ENCODE results near the gene UBASH3B. TPM values are rescaled to one million over a fixed set of nuclear protein-coding genes. Genes with fewer than 3 reads are reported as not detected.

UBASH3B gene
- total RNA-seq, 4 donors from 2014 or later, result 4.2 to 41.2 (median 24.4) TPM

DNA sequence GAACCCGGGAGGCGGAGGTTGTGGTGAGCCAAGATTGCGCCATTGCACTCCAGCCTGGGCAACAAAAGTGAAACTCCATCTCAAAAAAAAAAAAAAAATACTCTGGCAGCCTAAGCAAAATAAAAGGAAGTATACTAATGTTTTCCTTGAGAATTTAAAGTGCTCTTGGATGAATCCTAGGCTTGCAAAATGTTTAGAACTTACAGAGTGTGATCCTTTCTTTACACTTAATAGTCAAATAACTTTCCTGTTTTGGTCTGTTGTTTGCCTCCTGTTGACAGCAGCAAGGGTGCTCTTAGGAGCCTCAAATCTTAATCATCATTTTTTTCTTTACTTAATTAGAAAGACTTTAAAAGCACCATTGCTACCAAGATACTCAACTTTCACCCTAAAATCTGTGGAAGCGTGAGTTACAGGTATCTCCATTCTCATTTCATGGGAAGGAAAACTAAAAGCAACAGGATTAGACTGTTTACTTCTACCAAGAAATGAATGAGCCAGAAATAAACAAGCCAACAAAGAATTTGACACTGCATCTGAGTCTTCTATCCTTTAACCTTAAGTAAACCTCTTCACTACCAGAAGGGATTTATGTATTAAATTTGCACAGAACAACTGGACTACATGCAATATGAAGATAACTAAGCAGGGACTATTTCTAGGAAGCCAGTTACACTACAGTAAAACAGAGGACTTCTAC is 144.0 kb downstream of the UBASH3B start:
- Histone ChIP-seq H3K36me3 (peaks cover 4% of the 10 kb centered on the region), H3K27ac (no peak overlapping the region), H3K4me3 (no peak overlapping the region), H3K4me1 (peaks cover 21% of the 10 kb centered on the region), H3K9me3 (no peaks in the 10 kb centered on the region), H3K27me3 (no peaks in the 10 kb centered on the region)
- TF ChIP-seq POLR2A (IDR thresholded peaks at IDR 0.05) (no peak), EP300 (IDR thresholded peaks at IDR 0.05) (no peak), POLR2AphosphoS5 (IDR thresholded peaks at IDR 0.05) (no peak)
- TF ChIP-seq, protein P1, sequence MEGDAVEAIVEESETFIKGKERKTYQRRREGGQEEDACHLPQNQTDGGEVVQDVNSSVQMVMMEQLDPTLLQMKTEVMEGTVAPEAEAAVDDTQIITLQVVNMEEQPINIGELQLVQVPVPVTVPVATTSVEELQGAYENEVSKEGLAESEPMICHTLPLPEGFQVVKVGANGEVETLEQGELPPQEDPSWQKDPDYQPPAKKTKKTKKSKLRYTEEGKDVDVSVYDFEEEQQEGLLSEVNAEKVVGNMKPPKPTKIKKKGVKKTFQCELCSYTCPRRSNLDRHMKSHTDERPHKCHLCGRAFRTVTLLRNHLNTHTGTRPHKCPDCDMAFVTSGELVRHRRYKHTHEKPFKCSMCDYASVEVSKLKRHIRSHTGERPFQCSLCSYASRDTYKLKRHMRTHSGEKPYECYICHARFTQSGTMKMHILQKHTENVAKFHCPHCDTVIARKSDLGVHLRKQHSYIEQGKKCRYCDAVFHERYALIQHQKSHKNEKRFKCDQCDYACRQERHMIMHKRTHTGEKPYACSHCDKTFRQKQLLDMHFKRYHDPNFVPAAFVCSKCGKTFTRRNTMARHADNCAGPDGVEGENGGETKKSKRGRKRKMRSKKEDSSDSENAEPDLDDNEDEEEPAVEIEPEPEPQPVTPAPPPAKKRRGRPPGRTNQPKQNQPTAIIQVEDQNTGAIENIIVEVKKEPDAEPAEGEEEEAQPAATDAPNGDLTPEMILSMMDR (IDR thresholded peaks at IDR 0.05), result no peak
- WGBS, result 73% methylated on average over 4 of the region's 4 CpGs
- DNase-seq (ENCODE audit: low spot score in 2 of 2), result no peak

DNA sequence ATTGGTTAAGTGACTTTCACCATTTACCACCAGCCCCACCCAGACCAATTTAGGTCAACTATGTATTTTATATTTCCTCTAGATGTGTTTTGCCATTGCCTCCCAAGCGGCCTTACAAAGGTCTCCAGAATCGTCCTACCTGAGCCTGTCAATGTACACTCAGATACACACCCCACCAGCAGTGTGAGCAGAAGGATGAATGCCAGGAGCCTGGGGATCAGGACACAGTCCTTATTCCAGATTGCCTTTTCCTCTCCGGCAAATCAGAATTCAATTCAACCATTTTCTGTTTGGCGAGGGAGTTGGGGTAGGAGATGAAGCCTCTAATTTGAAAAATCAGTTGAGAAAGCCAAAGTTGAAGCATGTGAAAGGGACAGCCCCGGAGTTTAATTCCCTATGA is 147.4 kb downstream of the UBASH3B start:
- 78% methylated on average over 5 of the region's 5 CpGs for WGBS
- H3K4me3 ChIP-seq, result no peak overlapping the region
- no peaks in the 10 kb centered on the region for H3K9me3 ChIP-seq
- DNase-seq (ENCODE audit: low spot score in 2 of 2), result no peak
- H3K27ac ChIP-seq, result no peak overlapping the region
- H3K36me3 ChIP-seq, result no peaks in the 10 kb centered on the region
- TF ChIP-seq POLR2AphosphoS5 (IDR thresholded peaks at IDR 0.05) (no peak), EP300 (IDR thresholded peaks at IDR 0.05) (no peak), POLR2A (IDR thresholded peaks at IDR 0.05) (no peak)
- TF ChIP-seq, protein P1 (IDR thresholded peaks at IDR 0.05), result no peak
- peaks cover 24% of the 10 kb centered on the region for H3K4me1 ChIP-seq
- no peaks in the 10 kb centered on the region for H3K27me3 ChIP-seq

DNA sequence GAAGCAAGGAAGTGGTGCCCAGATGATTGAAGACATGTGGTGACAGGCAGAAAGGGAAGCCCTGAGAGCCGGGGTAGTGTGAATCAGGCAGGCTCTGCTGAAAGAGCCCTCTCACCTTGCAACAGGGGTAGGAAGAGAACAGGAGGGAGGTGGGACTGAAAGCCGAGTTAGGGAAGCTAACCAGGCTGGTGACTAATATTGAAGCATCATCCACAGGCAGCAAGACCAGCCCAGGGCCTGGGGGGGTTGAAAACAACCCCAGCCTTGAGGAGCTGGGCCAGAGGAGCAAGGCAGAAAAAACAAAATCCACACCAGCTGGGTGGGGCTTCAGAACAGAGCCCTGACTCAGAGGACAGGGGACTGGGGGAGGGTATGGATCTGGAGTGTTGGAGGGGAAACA is 147.8 kb downstream of the UBASH3B start:
- 35% methylated on average over 2 of the region's 2 CpGs for WGBS
- H3K4me3 ChIP-seq, result no peak overlapping the region
- peak overlapping the region; percentile 41 for H3K27ac ChIP-seq
- no peaks in the 10 kb centered on the region for H3K27me3 ChIP-seq
- no peaks in the 10 kb centered on the region for H3K36me3 ChIP-seq
- peaks cover 27% of the 10 kb centered on the region for H3K4me1 ChIP-seq
- no peak for DNase-seq (ENCODE audit: low spot score in 2 of 2)
- TF ChIP-seq POLR2A (IDR thresholded peaks at IDR 0.05) (no peak), EP300 (IDR thresholded peaks at IDR 0.05) (no peak), POLR2AphosphoS5 (IDR thresholded peaks at IDR 0.05) (no peak)
- TF ChIP-seq, protein P1 (IDR thresholded peaks at IDR 0.05), result no peak
- no peaks in the 10 kb centered on the region for H3K9me3 ChIP-seq

DNA sequence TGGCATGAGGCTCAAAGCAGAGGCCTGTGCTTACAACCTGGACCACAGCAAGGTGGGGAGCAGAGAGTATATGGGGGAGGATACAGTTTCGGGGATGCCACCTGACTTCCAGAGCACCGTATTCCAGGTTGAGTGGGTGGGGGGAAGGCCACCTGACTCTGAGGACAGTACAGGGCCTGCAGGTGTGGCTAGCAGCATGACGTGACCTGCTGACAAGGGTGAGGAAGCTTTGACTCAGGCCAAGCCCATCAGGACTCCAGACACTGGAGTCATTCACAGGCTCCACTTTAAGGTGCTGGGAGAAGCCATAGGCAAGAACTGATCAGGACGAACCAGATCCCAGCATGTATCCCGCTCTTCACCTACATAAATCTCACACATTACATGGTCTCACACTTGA is 148.2 kb downstream of the UBASH3B start:
- TF ChIP-seq, protein P1 (IDR thresholded peaks at IDR 0.05), result no peak
- TF ChIP-seq POLR2A (IDR thresholded peaks at IDR 0.05) (no peak), POLR2AphosphoS5 (IDR thresholded peaks at IDR 0.05) (no peak), EP300 (IDR thresholded peaks at IDR 0.05) (no peak)
- 82% methylated on average over 5 of the region's 5 CpGs for WGBS
- Histone ChIP-seq H3K4me3 (no peak overlapping the region), H3K4me1 (peaks cover 31% of the 10 kb centered on the region), H3K27me3 (no peaks in the 10 kb centered on the region), H3K36me3 (no peaks in the 10 kb centered on the region), H3K27ac (peak overlapping the region; percentile 41), H3K9me3 (no peaks in the 10 kb centered on the region)
- no peak for DNase-seq (ENCODE audit: low spot score in 2 of 2)

- Histone ChIP-seq H3K27ac (peak overlapping the region; percentile 41), H3K27me3 (no peaks in the 10 kb centered on the region), H3K9me3 (no peaks in the 10 kb centered on the region), H3K4me3 (no peak overlapping the region), H3K4me1 (peaks cover 32% of the 10 kb centered on the region), H3K36me3 (no peaks in the 10 kb centered on the region)
- no peak for TF ChIP-seq EP300 (IDR thresholded peaks at IDR 0.05)
- TF ChIP-seq POLR2AphosphoS5 (IDR thresholded peaks at IDR 0.05), result no peak
- TF ChIP-seq, protein P1 (IDR thresholded peaks at IDR 0.05), result no peak
- no peak for TF ChIP-seq POLR2A (IDR thresholded peaks at IDR 0.05)
- WGBS, result 71% methylated on average over 3 of the region's 4 CpGs
- no peak for DNase-seq (ENCODE audit: low spot score in 2 of 2)
Measured at GRCh38 chr11:122804161-122804560, 148.6 kb downstream of the UBASH3B start.

Data from suprapubic skin (tissue), 4 donors.